NCI-H82 (cell line): Measurements from ENCODE around the gene PSMG3.
"Not testable (repeated sequence)": the region's sequence is repeated elsewhere in the genome, so short reads cannot be mapped to it uniquely, and the experiment has no call there.

Experiments
- DNase-seq: peaks from one replicate; lab custom pipeline; 2025; lab: John Stamatoyannopoulos, UW

PSMG3 gene

GRCh38 chr7:1533547-1534329 lies 36.1 kb downstream of the PSMG3 start:
- no peak for DNase-seq

GRCh38 chr7:1533255-1533546 lies 36.6 kb downstream of the PSMG3 start:
- no peak for DNase-seq

GRCh38 chr7:1532456-1533254 lies 37.2 kb downstream of the PSMG3 start:
- no peak for DNase-seq

GRCh38 chr7:1531979-1532455 lies 37.8 kb downstream of the PSMG3 start:
- no peak for DNase-seq

- DNase-seq: no peak
Measured at GRCh38 chr7:1531263-1531978, 38.4 kb downstream of the PSMG3 start.

GRCh38 chr7:1530946-1531262 lies 38.9 kb downstream of the PSMG3 start:
- no peak for DNase-seq

- DNase-seq: peak; percentile 22
Measured at GRCh38 chr7:1529383-1530116, 40.3 kb downstream of the PSMG3 start.

GRCh38 chr7:1526271-1526754 lies 43.5 kb downstream of the PSMG3 start:
- DNase-seq: no peak

- DNase-seq: no peak
Measured at GRCh38 chr7:1525409-1525808, 44.4 kb downstream of the PSMG3 start.

GRCh38 chr7:1523844-1524243 lies 46.0 kb downstream of the PSMG3 start:
- DNase-seq: no peak

- no peak for DNase-seq
Measured at GRCh38 chr7:1523208-1523607, 46.6 kb downstream of the PSMG3 start.

GRCh38 chr7:1521456-1521855 lies 48.4 kb downstream of the PSMG3 start:
- no peak for DNase-seq

- no peak for DNase-seq
Measured at GRCh38 chr7:1520539-1521234, 49.1 kb downstream of the PSMG3 start.

- not testable (repeated sequence) for DNase-seq
Measured at GRCh38 chr7:1519322-1519922, 50.4 kb downstream of the PSMG3 start.
